DND-41 (cell line): Measurements from ENCODE around the gene MAZ.

Experiments used
- EZH2 ChIP-seq: IDR thresholded peaks from 3 replicates; pipeline ENCODE4 v1.6.1; 2012; ENCODE audit warnings: borderline replicate concordance, low read depth, mild to moderate bottlenecking, moderate library complexity, low read length, inconsistent platforms; ENCODE audit not compliant: severe bottlenecking
- TF ChIP-seq, protein P1 (sequence below): IDR thresholded peaks from 2 replicates; pipeline ENCODE4 v1.5.1; 2012; ENCODE audit warnings: borderline replicate concordance, low read length, moderate library complexity, mild to moderate bottlenecking; ENCODE audit not compliant: poor library complexity, severe bottlenecking; ENCODE audit errors: extremely low read depth

DNA sequence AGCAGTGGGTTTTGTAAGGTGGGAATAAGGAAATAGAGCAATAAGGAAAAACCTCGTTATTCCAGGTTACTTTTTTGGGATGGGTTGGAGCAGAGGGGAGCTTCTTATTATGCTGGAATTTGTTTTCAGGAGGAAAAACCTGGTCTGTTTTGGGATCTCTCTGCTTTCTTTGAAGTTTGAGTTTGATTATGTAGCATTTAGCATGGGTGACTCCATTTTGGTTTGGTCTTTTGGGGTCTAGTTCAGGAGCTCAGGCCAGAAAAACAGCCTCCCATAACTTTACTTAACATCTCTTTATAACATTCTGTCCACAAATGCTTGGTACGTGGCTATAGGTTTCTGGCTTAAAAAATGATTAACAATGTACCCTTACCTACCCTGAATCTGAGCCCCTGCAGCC lies 36.8 kb upstream of the MAZ start:
- TF ChIP-seq, protein P1, sequence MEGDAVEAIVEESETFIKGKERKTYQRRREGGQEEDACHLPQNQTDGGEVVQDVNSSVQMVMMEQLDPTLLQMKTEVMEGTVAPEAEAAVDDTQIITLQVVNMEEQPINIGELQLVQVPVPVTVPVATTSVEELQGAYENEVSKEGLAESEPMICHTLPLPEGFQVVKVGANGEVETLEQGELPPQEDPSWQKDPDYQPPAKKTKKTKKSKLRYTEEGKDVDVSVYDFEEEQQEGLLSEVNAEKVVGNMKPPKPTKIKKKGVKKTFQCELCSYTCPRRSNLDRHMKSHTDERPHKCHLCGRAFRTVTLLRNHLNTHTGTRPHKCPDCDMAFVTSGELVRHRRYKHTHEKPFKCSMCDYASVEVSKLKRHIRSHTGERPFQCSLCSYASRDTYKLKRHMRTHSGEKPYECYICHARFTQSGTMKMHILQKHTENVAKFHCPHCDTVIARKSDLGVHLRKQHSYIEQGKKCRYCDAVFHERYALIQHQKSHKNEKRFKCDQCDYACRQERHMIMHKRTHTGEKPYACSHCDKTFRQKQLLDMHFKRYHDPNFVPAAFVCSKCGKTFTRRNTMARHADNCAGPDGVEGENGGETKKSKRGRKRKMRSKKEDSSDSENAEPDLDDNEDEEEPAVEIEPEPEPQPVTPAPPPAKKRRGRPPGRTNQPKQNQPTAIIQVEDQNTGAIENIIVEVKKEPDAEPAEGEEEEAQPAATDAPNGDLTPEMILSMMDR, result no peak
- no peak for TF ChIP-seq EZH2
